Thoracic aorta (tissue), 2 donors: ENCODE data around the gene BCL7C. TPM values are rescaled to one million over a fixed set of nuclear protein-coding genes. Genes with fewer than 3 reads are reported as not detected.
A peak's percentile ranks its signal among the peaks of the same experiment; 100 is the strongest.
"Not testable (repeated sequence)": the region's sequence is repeated elsewhere in the genome, so short reads cannot be mapped to it uniquely, and the experiment has no call there.

ENCODE experiments used
- ATAC-seq: fragments of 150-250 bp; one replicate; pipeline ENCODE4 v1.8.0; 2017; ENCODE audit warnings: low read depth; ENCODE audit not compliant: insufficient number of reproducible peaks, low FRiP score
- DNase-seq: peaks from one replicate; pipeline ENCODE4 v3.0.0-alpha.2; 2020; ENCODE audit warnings: low spot score
- H3K27ac ChIP-seq, 2 donors: fragments of 200-600 bp; sonication (generic); 1 replicate in 1 of 2; 2 replicates in 1 of 2; pipeline ENCODE4 v1.5.1; 2016; ENCODE audit warnings: mild to moderate bottlenecking in 2 of 2, moderate library complexity in 2 of 2
- H3K27me3 ChIP-seq: fragments of 200-600 bp; sonication (generic); replicated peaks from 2 replicates; pipeline ENCODE4 v1.6.0; 2016; ENCODE audit warnings: mild to moderate bottlenecking; ENCODE audit not compliant: insufficient read depth
- H3K36me3 ChIP-seq: fragments of 200-600 bp; sonication (generic); one replicate; pipeline ENCODE4 v1.5.1; 2016
- H3K4me1 ChIP-seq, 2 donors: fragments of 200-600 bp; sonication (generic); 1 replicate in 1 of 2; 2 replicates in 1 of 2; pipeline versions ENCODE4 v1.5.1 to v1.6.0; 2016; ENCODE audit warnings: low read depth in 2 of 2, mild to moderate bottlenecking in 1 of 2; ENCODE audit not compliant: control insufficient read depth in 1 of 2
- H3K4me3 ChIP-seq: fragments of 200-600 bp; sonication (generic); 2 replicates; pipeline ENCODE4 v1.5.1; 2016; ENCODE audit warnings: mild to moderate bottlenecking
- H3K9me3 ChIP-seq: fragments of 200-600 bp; sonication (generic); 2 replicates; pipeline ENCODE4 v1.5.1; 2016
- CTCF ChIP-seq: fragments of 200-600 bp; sonication (generic); IDR thresholded peaks from one replicate; pipeline ENCODE4 v1.5.1; 2019; ENCODE audit warnings: antibody characterized with exemption
- total RNA-seq, 2 donors: library from RNA; depleted of rRNA; stranded (reverse); fragments of >200 nt; gene quantifications; one replicate each; pipeline versions ENCODE4 v1.1.0 to v1.2.3, GENCODE V29; 2016

The BCL7C gene
- total RNA-seq, result 10 to 100 TPM; 35.6 to 55.2 TPM

DNA sequence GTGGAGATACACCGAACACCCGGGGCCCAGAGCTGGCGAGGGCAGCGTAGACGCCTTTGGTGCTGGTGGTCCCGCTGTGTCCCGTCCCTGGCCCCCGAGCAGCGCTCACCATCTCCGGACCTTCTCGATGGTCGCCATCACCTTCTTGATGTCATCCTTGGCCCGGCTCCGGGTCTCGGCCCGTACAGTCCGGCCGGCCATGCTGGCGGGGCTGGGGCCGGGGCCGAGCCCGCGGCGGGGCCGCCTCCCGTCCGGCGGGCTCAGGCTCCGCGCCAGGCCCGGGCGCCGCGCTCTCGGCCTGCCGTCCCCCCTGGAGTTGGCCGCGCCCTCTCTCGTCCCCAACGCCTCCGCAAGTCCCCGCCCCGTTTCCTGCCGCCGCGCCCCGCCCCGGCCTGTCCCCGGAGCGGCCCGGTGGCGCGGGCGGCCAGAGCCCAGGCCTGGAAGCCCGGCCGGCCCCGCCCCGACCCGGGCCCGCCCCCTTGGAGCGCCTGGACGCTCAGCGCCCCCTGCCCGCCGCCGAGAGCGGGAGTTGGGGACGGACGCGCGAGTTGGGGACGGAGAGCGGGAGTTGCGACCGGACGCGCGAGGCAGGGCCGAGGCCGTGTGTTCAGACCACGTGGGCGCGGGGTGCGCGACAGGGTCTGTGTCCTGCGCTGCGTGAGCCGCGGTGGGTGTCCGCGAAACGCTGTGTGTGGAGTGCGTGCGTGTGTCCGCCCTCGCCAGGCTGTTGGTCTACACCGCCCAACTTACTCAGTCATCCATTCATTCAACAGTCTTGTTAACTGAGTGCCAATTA, at the start of gene BCL7C:
TSS of gene BCL7C (minus strand) at position 334 of the 796 bp plus-strand sequence. CDS start at position 201, 133 bp downstream.
- Histone ChIP-seq H3K36me3 (peaks cover 9% of the 10 kb centered on the region), H3K9me3 (no peaks in the 10 kb centered on the region), H3K27me3 (no peaks in the 10 kb centered on the region), H3K4me1 (peaks cover 13 to 41% of the 10 kb centered on the region in 2 donors), H3K4me3 (peak within 1 kb of the TSS; percentile 93), H3K27ac (peak within 1 kb of the TSS; percentile 96 to 100)
- TF ChIP-seq CTCF, result peak; percentile 32
- DNase-seq, result peak; percentile 60
- peak; percentile 42 for ATAC-seq

GRCh38 chr16:30942426-30942806, 48.5 kb upstream of the BCL7C start:
- Histone ChIP-seq H3K27ac (no peak overlapping the region), H3K36me3 (peaks cover 15% of the 10 kb centered on the region), H3K4me1 (peaks cover 9 to 22% of the 10 kb centered on the region in 2 donors), H3K9me3 (no peaks in the 10 kb centered on the region), H3K4me3 (no peak overlapping the region), H3K27me3 (no peaks in the 10 kb centered on the region)
- no peak for DNase-seq
- no peak for TF ChIP-seq CTCF
- ATAC-seq, result no peak

DNA sequence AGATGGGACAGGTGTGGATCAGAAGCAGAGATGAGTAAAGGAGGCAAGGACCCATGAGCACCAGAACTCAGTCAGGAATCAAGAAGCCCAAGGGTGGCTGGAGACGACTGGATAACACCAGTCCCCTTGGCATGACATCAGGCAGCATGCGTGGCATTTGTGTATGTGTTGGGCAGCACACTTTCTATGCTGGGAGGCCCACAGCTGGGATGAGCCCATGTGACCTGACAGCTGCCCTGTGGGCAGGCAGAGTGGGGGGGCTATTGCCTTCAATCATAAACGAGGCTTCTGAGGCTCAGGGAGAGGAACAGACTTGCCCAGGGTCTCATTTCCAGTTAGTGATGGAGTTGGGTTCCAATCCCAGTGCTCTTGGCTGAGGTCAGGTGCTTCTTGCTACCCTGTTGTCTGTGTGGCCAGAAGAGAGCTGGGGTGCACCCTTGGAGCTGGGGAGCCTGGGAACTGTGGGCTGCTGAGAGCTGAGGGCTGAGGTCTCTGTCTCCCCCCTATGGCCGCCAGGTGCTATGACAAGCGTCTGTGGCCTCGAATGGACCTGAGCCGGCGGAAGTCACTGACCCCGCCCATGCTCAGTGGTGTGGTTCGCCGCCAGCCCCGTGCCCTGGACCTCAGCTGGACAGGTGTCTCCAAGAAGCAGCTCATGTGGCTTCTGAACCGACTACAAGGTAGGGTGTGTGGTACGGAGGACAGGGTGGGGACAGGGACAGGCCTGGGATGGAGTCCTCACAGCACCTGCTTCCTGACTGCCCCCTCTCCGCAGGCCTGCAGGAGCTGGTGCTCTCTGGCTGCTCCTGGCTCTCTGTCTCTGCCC, 47.9 kb upstream of the BCL7C start:
- Histone ChIP-seq H3K27ac (no peak overlapping the region), H3K27me3 (no peaks in the 10 kb centered on the region), H3K4me3 (no peak overlapping the region), H3K4me1 (peaks cover 9 to 25% of the 10 kb centered on the region in 2 donors), H3K9me3 (no peaks in the 10 kb centered on the region), H3K36me3 (peaks cover 15% of the 10 kb centered on the region)
- DNase-seq (no peak), ATAC-seq (peak; percentile 31)
- TF ChIP-seq CTCF, result peak; percentile 85

DNA sequence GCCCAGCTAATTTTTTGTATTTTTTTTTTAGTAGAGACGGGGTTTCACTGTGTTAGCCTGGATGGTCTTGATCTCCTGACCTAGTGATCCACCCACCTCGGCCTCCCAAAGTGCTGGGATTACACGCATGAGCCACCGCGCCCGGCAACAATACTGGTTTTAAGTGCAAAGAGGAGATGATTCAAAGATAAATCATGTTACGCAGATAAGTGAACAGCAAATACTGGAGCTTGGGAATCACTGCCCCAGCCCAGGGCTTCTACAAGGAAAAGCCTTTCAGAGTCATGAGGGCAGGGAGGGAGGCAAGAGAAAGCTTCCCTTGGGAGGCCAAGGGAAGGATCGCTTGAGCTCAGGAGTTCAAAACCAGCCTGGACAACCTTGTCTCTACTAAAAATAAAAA, 45.7 kb upstream of the BCL7C start:
- not testable (repeated sequence) for DNase-seq, H3K27me3 ChIP-seq, H3K27ac ChIP-seq, H3K9me3 ChIP-seq, ATAC-seq, H3K4me3 ChIP-seq
- Histone ChIP-seq H3K36me3 (peaks cover 13% of the 10 kb centered on the region), H3K4me1 (peaks cover 9 to 25% of the 10 kb centered on the region in 2 donors)

- Histone ChIP-seq H3K9me3 (no peaks in the 10 kb centered on the region), H3K4me1 (peaks cover 9 to 25% of the 10 kb centered on the region in 2 donors), H3K27me3 (no peaks in the 10 kb centered on the region), H3K36me3 (peaks cover 4% of the 10 kb centered on the region), H3K27ac (peak overlapping the region; percentile 64 to 78), H3K4me3 (no peak overlapping the region)
- ATAC-seq (no peak), DNase-seq (no peak)
- no peak for TF ChIP-seq CTCF
Measured at GRCh38 chr16:30937692-30938091, 43.8 kb upstream of the BCL7C start.
